Kidney tubule cell (primary cell): ENCODE results near the gene MAD1L1.

ENCODE experiments used
- DNase-seq: peaks from one replicate; pipeline ENCODE4 v3.0.0-alpha.2; 2018; ENCODE audit warnings: low spot score

The MAD1L1 gene

DNA sequence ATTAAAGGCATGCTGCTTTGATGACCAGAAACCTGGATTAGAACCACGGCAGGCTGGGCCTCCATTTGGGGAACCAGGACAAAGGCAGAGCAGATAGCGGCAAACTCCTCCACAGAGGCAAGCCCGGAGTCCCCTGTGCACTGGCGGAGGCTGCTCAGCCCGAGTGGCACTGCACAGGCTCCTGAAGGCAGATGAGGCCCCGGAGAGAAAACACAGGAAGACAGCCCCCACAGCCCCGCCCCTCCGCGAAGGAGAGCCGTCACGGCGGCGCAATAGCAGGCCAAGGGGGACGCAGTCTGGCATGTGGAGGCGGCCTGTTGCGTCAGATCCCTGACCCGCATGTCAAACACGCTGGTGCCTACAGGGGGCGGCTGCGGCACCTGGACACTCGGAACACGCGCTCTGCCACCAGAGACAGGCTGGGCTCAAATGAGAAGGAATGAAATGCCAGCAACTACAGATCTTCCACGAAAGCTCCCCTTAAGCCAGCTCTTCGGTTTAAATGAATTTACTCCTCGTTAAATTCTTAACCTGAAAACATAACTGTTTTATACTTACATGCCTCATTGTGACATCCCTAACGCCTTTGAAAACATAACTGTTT lies 128.5 kb downstream of the MAD1L1 start:
- DNase-seq: peak; percentile 77

GRCh38 chr7:2103071-2103898 lies 129.5 kb downstream of the MAD1L1 start:
- no peak for DNase-seq

DNA sequence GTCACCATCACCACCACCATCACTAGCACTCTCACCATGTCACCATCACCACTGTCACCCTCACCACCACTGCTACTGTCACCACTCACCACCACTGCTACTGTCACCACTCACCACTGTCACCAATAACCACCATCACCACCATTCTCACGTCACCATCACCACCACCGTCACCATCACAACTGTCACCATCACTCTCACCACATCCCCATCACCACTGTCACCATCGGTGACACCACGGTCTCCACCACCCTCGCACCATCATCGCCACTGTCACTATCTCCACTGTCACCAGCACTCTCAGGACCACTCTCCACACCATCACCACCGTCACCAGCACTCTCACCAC lies 130.4 kb downstream of the MAD1L1 start:
- DNase-seq: no peak

DNA sequence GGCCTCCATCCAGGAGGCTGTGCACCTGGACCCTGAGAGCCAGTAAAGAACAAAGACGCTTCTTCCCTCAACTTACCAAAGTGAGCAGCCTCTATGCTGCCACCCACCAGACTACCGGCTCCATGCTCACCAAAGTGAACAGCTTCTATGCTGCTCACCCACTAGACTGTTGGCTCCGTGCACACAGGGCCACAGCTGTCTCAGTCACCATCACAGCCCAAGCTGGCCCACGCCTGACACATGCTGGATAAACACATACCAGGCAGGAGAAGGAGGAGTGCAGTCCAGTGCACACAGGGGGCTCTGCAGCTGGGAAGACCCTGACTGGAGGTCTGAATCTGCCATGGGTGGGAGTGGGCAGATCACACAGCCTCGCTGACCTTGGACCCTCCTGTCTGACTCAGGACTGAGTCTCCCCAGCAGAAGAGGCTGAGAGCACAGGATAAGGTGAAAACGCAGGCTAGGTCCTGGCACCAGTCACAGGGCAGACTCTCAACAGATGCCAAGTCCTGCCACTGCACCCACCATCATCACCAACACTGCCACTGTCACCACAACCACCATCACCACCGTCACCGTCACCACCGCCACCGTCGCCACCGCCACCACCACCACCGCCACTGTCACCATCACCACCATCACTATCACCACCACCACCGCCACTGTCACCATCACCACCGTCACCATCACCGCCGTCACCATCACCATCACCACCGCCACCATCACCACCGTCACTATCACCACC lies 130.9 kb downstream of the MAD1L1 start:
- no peak for DNase-seq

GRCh38 chr7:2100278-2101208 lies 132.2 kb downstream of the MAD1L1 start:
- DNase-seq: peak; percentile 20

GRCh38 chr7:2099048-2099957 lies 133.4 kb downstream of the MAD1L1 start:
- peak; percentile 11 for DNase-seq

DNA sequence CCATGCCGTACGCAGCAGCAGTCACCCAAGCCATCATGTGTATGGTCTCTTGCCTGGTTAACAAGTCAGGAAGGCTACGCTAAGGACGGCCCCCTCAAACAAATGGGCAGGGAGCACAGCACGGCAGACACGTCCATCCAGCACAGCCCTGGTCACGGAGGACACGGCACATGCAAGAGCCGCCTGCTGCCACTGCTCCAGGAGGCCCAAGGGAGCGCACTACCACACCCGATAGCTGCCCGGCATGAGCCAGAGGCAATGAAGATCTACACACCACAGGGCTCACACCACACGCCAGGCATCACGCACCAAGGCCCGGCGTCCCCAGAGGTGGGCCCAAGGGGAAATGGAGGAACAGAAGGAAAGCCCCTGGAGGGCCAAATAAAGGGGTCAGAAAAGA lies 134.2 kb downstream of the MAD1L1 start:
- DNase-seq: no peak

- DNase-seq: no peak
Observed at GRCh38 chr7:2098056-2098455, 134.7 kb downstream of the MAD1L1 start.

- DNase-seq: no peak
Observed at GRCh38 chr7:2097492-2097891, 135.3 kb downstream of the MAD1L1 start.

DNA sequence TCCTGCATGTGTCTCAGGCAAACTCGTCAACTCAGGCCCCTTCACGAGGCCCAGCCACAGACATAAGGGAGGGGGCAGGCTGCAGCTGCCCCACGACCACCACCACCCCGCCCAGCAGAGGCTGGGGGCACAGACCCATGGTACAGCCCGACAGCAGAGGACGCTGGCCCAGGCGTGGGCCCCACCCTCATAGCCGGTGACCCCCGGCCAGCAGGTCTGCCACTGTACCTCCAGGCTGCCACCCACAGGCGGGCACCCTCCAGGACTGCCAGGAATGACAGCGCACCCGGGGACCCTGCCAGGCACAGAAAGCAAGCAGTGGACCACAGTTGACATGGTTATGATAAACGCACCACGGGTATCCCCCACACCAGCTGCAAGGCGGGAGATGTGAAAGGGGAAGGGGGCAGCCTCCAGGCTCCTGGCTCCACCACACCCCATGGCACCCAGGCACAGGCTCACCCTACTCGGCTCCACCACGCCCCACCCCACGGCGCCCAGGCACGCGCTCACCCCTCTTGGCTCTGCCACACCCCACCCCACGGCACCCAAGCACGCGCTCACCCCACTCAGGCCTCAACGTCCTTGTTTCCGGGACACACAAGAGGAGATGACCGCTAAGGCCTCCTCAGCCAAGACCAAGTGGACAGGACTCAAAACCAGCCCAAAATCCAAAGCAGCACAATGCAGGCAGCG lies 135.9 kb downstream of the MAD1L1 start:
- DNase-seq: no peak

DNA sequence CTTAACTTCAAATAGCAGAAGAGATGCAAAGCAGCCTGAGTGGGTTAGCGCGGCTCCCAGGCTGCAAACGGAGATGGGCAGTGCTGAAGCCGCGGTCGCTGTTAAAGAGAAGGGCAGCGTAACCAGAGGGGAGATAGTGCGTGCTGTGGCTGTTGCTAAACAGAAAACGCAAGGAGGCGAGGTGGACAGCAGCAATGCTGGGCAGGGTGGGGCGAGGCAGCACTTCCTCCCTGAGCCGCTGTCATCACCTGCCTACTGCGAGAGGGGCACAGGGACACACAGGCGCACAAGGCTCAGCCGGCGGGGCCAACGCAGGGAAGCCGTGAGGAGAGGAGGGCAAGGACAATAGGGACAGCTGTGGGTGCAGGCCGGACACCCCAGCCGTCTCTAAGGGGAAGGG lies 137.3 kb downstream of the MAD1L1 start:
- DNase-seq: no peak

GRCh38 chr7:2094454-2095045 lies 138.2 kb downstream of the MAD1L1 start:
- no peak for DNase-seq

GRCh38 chr7:2093843-2094220 lies 138.9 kb downstream of the MAD1L1 start:
- no peak for DNase-seq

GRCh38 chr7:2093215-2093842 lies 139.4 kb downstream of the MAD1L1 start:
- no peak for DNase-seq

DNA sequence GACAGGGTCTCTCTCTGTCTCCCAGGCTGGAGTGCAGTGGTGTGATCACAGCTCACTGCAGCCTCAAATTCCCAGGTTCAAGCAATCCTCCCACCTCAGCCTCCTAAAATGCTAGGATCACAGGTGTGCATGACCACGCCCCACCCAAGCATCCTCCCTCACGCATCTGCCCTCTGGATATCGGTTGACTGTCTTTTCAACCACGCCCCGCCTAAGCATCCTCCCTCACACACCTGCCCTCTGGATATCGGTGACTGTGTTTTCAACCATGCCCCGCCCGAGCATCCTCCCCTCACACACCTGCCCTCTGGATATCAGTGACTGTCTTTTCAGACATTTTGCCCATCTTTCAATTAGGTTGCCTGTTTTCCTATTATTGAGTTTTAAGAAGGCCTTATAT lies 140.5 kb downstream of the MAD1L1 start:
- DNase-seq: no peak

DNA sequence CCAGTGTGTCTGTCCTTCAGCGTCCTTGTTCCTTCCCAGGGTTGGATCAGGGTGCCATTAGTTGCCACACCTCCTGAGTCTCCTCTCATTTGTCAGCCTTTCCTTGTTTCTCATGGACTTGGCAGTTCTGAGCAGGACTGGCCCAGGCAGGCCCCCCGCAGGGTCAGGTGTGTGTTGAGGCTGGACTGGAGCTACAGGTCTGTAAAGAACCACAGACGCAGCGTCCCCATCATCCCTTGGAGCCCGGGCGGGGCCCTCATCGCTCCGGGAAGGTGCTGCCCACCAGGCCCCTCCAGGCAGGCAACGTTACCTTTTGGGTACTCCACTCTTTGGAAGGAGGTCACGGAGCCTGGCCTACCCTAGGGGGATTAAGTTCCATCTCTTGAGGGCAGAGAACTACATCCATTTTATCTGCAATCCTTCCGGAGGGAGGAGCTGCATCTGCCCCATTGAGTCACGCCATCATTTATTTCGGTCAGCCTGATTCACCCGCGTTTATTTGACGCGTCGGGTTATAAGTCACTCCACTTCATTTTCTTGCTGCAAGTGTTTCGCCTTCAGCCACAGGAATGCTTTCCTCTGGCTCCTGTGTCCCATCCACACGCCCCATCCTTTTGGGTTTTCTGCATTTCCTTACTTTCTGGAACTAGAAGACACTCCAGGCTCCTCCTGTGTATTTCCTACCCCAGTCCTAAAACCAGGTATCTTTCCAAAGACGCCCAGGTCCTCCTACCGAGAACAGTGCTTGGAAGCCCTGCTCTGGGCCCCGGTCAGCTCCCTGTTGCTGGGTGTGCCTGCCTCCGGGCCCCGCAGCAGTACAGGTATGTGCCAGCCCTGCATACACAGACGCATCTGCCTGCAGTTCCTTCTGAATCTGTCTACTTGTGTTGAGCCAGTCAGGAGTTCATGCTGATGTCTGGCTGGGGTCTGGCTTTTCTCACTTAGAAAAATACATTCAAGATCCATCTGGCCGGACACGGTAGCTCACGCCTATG lies 141.9 kb downstream of the MAD1L1 start:
- DNase-seq: no peak

DNA sequence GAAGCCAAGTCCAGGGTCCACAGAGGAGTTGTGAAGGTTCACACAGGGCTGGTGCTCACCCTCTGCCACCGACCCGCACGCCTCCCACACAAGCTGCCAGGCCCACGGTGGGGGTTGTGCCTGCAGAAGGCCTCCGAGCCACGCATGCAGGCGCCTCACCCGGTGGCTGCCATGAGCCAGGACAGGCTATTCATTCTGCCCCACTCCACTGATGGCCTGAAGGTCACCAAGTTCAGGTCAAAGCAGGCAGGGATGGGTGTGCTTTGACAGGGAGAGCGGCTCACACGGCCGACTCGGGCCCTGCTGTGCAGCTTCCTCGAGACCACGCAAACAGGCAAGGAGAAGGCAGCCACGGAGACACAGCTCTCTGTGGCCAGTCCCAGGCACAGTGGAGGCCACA lies 143.9 kb downstream of the MAD1L1 start:
- no peak for DNase-seq

GRCh38 chr7:2087744-2088143 lies 145.0 kb downstream of the MAD1L1 start:
- DNase-seq: no peak
